Astrocyte (in vitro differentiated cells and primary cell): ENCODE results near the gene COBL. TPM values are rescaled to one million over a fixed set of nuclear protein-coding genes. Genes with fewer than 3 reads are reported as not detected.

Source experiments
- DNase-seq: peaks from one replicate; pipeline ENCODE4 v3.0.0-alpha.2; 2010; ENCODE audit warnings: low read depth
- FAIRE-seq: peaks from 2 replicates; lab custom pipeline; 2011; peaks lifted over from hg19 to GRCh38; lab: Jason Lieb, UNC
- H2AFZ ChIP-seq: 2 replicates; pipeline ENCODE4 v1.6.0; 2012; ENCODE audit warnings: low read depth, low read length, inconsistent platforms
- H3K27ac ChIP-seq: 2 replicates; pipeline ENCODE4 v1.5.1; 2011; ENCODE audit warnings: low read depth, low read length, inconsistent platforms
- H3K27me3 ChIP-seq: 2 replicates; pipeline ENCODE4 v1.6.0; 2011; ENCODE audit warnings: low read length, inconsistent platforms; ENCODE audit not compliant: insufficient read depth
- H3K36me3 ChIP-seq: 2 replicates; pipeline ENCODE4 v1.5.1; 2011; ENCODE audit warnings: low read length, inconsistent platforms; ENCODE audit not compliant: insufficient read depth
- H3K4me1 ChIP-seq: 2 replicates; pipeline ENCODE4 v1.5.1; 2011; ENCODE audit warnings: low read length, inconsistent platforms; ENCODE audit not compliant: insufficient read depth
- H3K4me2 ChIP-seq: 2 replicates; pipeline ENCODE4 v1.6.0; 2012; ENCODE audit warnings: low read length, inconsistent platforms
- H3K4me3 ChIP-seq: 2 replicates; pipeline ENCODE4 v1.5.1; 2011; ENCODE audit warnings: low read depth, mild to moderate bottlenecking, low read length, inconsistent platforms; ENCODE audit not compliant: insufficient read depth
- H3K79me2 ChIP-seq: 2 replicates; pipeline ENCODE4 v1.6.0; 2012; ENCODE audit warnings: mild to moderate bottlenecking, low read length, inconsistent platforms; ENCODE audit not compliant: insufficient read depth
- H3K9ac ChIP-seq: 2 replicates; pipeline ENCODE4 v1.6.0; 2012; ENCODE audit warnings: mild to moderate bottlenecking, low read length, inconsistent platforms
- H3K9me3 ChIP-seq: 2 replicates; pipeline ENCODE4 v1.5.1; 2012; ENCODE audit warnings: low read depth, mild to moderate bottlenecking, low read length, inconsistent platforms; ENCODE audit not compliant: insufficient read depth
- H4K20me1 ChIP-seq: 2 replicates; pipeline ENCODE4 v1.6.0; 2012; ENCODE audit warnings: low read length, inconsistent platforms; ENCODE audit not compliant: insufficient read depth
- H3K27ac Mint-ChIP-seq: one replicate; pipeline ENCODE4 v1.8.0; 2021; ENCODE audit warnings: mild to moderate bottlenecking, mixed read lengths; ENCODE audit not compliant: unreplicated experiment
- H3K27me3 Mint-ChIP-seq: one replicate; pipeline ENCODE4 v1.8.0; 2021; ENCODE audit warnings: low read depth, mixed read lengths; ENCODE audit not compliant: unreplicated experiment
- H3K36me3 Mint-ChIP-seq: one replicate; pipeline ENCODE4 v1.8.0; 2021; ENCODE audit warnings: low read depth, mixed read lengths; ENCODE audit not compliant: unreplicated experiment
- H3K4me1 Mint-ChIP-seq: one replicate; pipeline ENCODE4 v1.8.0; 2021; ENCODE audit warnings: low read depth, mixed read lengths; ENCODE audit not compliant: unreplicated experiment
- H3K4me3 Mint-ChIP-seq: one replicate; pipeline ENCODE4 v1.8.0; 2021; ENCODE audit warnings: mild to moderate bottlenecking, moderate library complexity, mixed read lengths; ENCODE audit not compliant: unreplicated experiment
- H3K9me3 Mint-ChIP-seq: one replicate; pipeline ENCODE4 v1.8.0; 2021; ENCODE audit warnings: mild to moderate bottlenecking, mixed read lengths; ENCODE audit not compliant: unreplicated experiment
- CTCF ChIP-seq: IDR thresholded peaks from 2 replicates; pipeline ENCODE4 v1.5.1; 2011; ENCODE audit warnings: low read depth, mild to moderate bottlenecking, inconsistent platforms, low read length, moderate library complexity; ENCODE audit not compliant: insufficient read depth
- EZH2 ChIP-seq: IDR thresholded peaks from 2 replicates; pipeline ENCODE4 v1.6.1; 2012; ENCODE audit warnings: mild to moderate bottlenecking, low read length, inconsistent platforms; ENCODE audit not compliant: insufficient read depth
- total RNA-seq: library from RNA; stranded (reverse); gene quantifications from 2 replicates; pipeline ENCODE4 v1.2.1, GENCODE V29; 2021

Gene COBL
- total RNA-seq, 1 donor from 2014 or later: 6.4 TPM

GRCh38 chr7:51187941-51188340 is 128.7 kb downstream of the COBL start:
- Mint-ChIP-seq H3K4me3 (no peak overlapping the region), H3K27ac (no peak overlapping the region), H3K4me1 (peaks cover 19% of the 10 kb centered on the region), H3K9me3 (no peaks in the 10 kb centered on the region), H3K36me3 (no peaks in the 10 kb centered on the region), H3K27me3 (no peaks in the 10 kb centered on the region)
- Histone ChIP-seq H3K4me3 (no peak overlapping the region), H3K36me3 (no peaks in the 10 kb centered on the region), H3K9ac (no peak overlapping the region), H3K27ac (no peak overlapping the region), H3K4me1 (no peaks in the 10 kb centered on the region), H3K27me3 (no peaks in the 10 kb centered on the region), H3K79me2 (no peaks in the 10 kb centered on the region), H3K4me2 (no peak overlapping the region), H2AFZ (no peak overlapping the region), H4K20me1 (no peaks in the 10 kb centered on the region), H3K9me3 (no peaks in the 10 kb centered on the region)
- FAIRE-seq (no peak), DNase-seq (no peak)
- TF ChIP-seq EZH2 (no peak), CTCF (no peak)

GRCh38 chr7:51186531-51186930 is 130.1 kb downstream of the COBL start:
- H2AFZ ChIP-seq: no peak overlapping the region
- TF ChIP-seq EZH2 (no peak), CTCF (no peak)
- DNase-seq: no peak
- Mint-ChIP-seq H3K36me3 (no peaks in the 10 kb centered on the region), H3K27ac (no peak overlapping the region), H3K9me3 (no peaks in the 10 kb centered on the region), H3K4me1 (peaks cover 21% of the 10 kb centered on the region), H3K4me3 (no peak overlapping the region), H3K27me3 (no peaks in the 10 kb centered on the region)
- H3K4me2 ChIP-seq: no peak overlapping the region
- peaks cover 3% of the 10 kb centered on the region for H3K27me3 ChIP-seq
- no peak for FAIRE-seq
- H3K9me3 ChIP-seq: no peaks in the 10 kb centered on the region
- H3K4me1 ChIP-seq: no peaks in the 10 kb centered on the region
- H3K36me3 ChIP-seq: no peaks in the 10 kb centered on the region
- H4K20me1 ChIP-seq: no peaks in the 10 kb centered on the region
- no peak overlapping the region for H3K27ac ChIP-seq
- no peak overlapping the region for H3K9ac ChIP-seq
- H3K4me3 ChIP-seq: no peak overlapping the region
- H3K79me2 ChIP-seq: no peaks in the 10 kb centered on the region

GRCh38 chr7:51182636-51183166 is 133.9 kb downstream of the COBL start:
- peaks cover 21% of the 10 kb centered on the region for H3K4me1 Mint-ChIP-seq
- Histone ChIP-seq H3K4me1 (no peaks in the 10 kb centered on the region), H4K20me1 (no peaks in the 10 kb centered on the region), H3K9ac (no peak overlapping the region), H3K27me3 (peaks cover 6% of the 10 kb centered on the region), H3K27ac (no peak overlapping the region), H3K9me3 (no peaks in the 10 kb centered on the region), H2AFZ (no peak overlapping the region), H3K36me3 (no peaks in the 10 kb centered on the region), H3K79me2 (no peaks in the 10 kb centered on the region), H3K4me2 (no peak overlapping the region), H3K4me3 (no peak overlapping the region)
- H3K36me3 Mint-ChIP-seq: no peaks in the 10 kb centered on the region
- H3K9me3 Mint-ChIP-seq: no peaks in the 10 kb centered on the region
- TF ChIP-seq CTCF (no peak), EZH2 (no peak)
- FAIRE-seq (no peak), DNase-seq (no peak)
- H3K27ac Mint-ChIP-seq: peak overlapping the region; percentile 18
- H3K4me3 Mint-ChIP-seq: no peak overlapping the region
- no peaks in the 10 kb centered on the region for H3K27me3 Mint-ChIP-seq
